HepG2 (cell line): ENCODE measurements around the gene CDKN2A.

ENCODE experiments used
- NCOA5 ChIP-seq: sonication (generic); formaldehyde crosslinking; IDR thresholded peaks from 2 replicates; pipeline ENCODE4 v1.4.0; 2020; ENCODE audit warnings: missing genetic modification reagents
- NFYB ChIP-seq: sonication (generic); formaldehyde crosslinking; IDR thresholded peaks from 2 replicates; pipeline ENCODE4 v1.4.0; 2020; ENCODE audit warnings: missing genetic modification reagents
- NR2C2 ChIP-seq: sonication (generic); formaldehyde crosslinking; IDR thresholded peaks from 2 replicates; pipeline ENCODE4 v1.4.0; 2020; ENCODE audit warnings: missing genetic modification reagents, mild to moderate bottlenecking, moderate library complexity, borderline replicate concordance
- POLR2A ChIP-seq, 2 experiments: IDR thresholded peaks; 2 replicates each; pipeline ENCODE4 v1.6.1; 2011; ENCODE audit warnings: low read depth in 2 of 2, low read length in 2 of 2, mild to moderate bottlenecking in 1 of 2, moderate library complexity in 1 of 2; ENCODE audit not compliant: insufficient read depth in 1 of 2
- RELA ChIP-seq: sonication (generic); formaldehyde crosslinking; IDR thresholded peaks from 2 replicates; pipeline ENCODE4 v1.4.0; 2020; ENCODE audit warnings: missing genetic modification reagents
- TCF7L2 ChIP-seq: IDR thresholded peaks from 2 replicates; pipeline ENCODE4 v1.6.1; 2011; ENCODE audit warnings: mild to moderate bottlenecking, low read depth, low read length, moderate library complexity
- ZNF224 ChIP-seq: sonication (generic); formaldehyde crosslinking; IDR thresholded peaks from 2 replicates; pipeline ENCODE4 v1.5.0; 2020; ENCODE audit warnings: mild to moderate bottlenecking, missing genetic modification reagents
- ZNF510 ChIP-seq: sonication (generic); formaldehyde crosslinking; IDR thresholded peaks from 2 replicates; pipeline ENCODE4 v1.4.0; 2020; ENCODE audit warnings: low read depth, mild to moderate bottlenecking, missing genetic modification reagents
- TF ChIP-seq, protein P1 (sequence below): IDR thresholded peaks from 2 replicates; pipeline ENCODE4 v1.6.1; 2016
- TF ChIP-seq, protein P2 (sequence below): sonication (generic); formaldehyde crosslinking; conservative IDR thresholded peaks from 2 replicates; pipeline ENCODE4 v1.4.0; 2020; ENCODE audit warnings: missing genetic modification reagents

- TF ChIP-seq RELA: no peak
- TF ChIP-seq, protein P1, sequence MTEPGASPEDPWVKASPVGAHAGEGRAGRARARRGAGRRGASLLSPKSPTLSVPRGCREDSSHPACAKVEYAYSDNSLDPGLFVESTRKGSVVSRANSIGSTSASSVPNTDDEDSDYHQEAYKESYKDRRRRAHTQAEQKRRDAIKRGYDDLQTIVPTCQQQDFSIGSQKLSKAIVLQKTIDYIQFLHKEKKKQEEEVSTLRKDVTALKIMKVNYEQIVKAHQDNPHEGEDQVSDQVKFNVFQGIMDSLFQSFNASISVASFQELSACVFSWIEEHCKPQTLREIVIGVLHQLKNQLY: no peak
- no peak for TF ChIP-seq NCOA5 (CRISPR knock-in tag)
- TF ChIP-seq ZNF224: no peak
- TF ChIP-seq, protein P2, sequence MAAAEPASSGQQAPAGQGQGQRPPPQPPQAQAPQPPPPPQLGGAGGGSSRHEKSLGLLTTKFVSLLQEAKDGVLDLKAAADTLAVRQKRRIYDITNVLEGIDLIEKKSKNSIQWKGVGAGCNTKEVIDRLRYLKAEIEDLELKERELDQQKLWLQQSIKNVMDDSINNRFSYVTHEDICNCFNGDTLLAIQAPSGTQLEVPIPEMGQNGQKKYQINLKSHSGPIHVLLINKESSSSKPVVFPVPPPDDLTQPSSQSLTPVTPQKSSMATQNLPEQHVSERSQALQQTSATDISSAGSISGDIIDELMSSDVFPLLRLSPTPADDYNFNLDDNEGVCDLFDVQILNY (CRISPR knock-in tag): no peak
- no peak for TF ChIP-seq NR2C2
- no peak for TF ChIP-seq TCF7L2
- TF ChIP-seq ZNF510 (CRISPR knock-in tag): no peak
- no peak for TF ChIP-seq NFYB
- no peak for TF ChIP-seq POLR2A (IDR thresholded peaks at IDR 0.05; ENCODE audit: insufficient read depth in 1 of 2, low read depth in 2 of 2, low read length in 2 of 2)
These were observed 66.4 kb downstream of the CDKN2A start for GRCh38 chr9:21927752-21928151.
